Fibroblast of skin of left biceps (primary cell): ENCODE measurements around the gene HDDC3.
"Not testable (repeated sequence)": the region's sequence is repeated elsewhere in the genome, so short reads cannot be mapped to it uniquely, and the experiment has no call there.

Experiments used
- DNase-seq, 2 experiments: peaks; one replicate each; pipeline ENCODE4 v3.0.0-alpha.2; 2013; ENCODE audit warnings: low read depth in 2 of 2

The HDDC3 gene

DNA sequence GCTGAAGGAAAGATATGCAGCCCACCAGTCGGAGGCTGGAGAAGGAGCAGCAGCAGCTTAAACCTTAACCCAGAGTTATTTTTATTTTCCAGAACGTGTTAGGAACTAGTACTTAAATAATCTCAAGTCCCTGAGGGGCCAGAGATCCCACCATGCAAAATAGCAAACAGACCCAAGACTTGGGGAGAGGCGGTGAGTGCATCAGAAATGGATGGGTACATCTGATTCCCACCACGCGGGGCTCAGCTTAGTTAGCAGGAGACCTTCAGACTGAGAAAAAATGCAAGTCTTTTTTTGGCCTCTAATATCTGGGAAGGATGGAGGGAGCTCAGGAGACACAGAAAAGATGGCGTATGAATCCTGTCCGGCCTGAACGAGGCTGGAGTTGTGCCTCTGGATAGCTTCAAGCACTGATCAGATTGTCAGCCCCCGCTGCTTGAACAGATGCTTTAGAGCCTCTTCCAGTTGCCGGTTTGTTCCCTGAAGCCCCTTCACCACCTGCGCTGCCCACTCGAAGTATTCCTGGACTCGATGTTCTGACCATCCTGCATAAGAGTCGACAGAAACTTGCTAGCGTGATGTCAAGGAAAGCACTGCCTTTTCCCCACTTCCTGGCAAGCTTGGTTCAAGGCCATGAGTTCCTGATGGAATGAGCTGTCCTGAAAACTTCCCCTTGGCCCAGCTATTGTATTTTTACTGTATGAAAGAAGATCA, 1.3 kb downstream of the HDDC3 start:
- no peak for DNase-seq

DNA sequence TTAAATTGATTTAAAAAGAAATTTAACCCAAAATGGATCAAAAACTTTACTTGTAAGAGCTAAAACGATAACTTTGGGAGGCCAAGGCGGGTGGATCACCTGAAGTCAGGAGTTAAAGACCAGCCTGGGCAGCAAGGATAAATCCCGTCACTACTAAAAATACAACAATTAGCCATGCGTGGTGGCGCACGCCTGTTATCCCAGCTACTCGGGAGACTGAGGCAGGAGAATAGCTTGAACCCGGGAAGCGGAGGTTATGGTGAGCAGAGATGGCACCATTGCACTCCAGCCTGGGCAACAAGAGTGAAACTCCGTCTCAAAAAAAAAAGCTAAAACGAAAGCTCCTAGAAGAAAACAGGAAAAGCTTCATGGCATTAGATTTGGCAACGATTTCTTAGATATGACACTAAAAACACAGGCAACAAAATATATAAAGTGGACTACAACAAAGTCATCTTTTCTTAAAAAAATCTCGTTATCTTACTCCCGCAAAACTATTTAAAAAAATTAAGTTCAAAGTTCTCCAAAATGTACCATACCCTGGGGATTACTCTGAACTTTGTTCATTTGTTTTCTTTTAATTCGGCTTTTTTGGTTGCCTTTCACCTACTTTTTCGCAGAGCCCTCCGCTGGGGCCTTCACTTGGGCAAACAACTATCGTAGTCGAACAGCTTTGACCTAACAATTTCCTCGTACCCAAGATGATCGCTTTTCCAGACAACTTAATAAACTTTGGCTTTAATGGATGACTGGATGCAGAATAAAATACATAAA, 2.9 kb downstream of the HDDC3 start:
- no peak for DNase-seq

DNA sequence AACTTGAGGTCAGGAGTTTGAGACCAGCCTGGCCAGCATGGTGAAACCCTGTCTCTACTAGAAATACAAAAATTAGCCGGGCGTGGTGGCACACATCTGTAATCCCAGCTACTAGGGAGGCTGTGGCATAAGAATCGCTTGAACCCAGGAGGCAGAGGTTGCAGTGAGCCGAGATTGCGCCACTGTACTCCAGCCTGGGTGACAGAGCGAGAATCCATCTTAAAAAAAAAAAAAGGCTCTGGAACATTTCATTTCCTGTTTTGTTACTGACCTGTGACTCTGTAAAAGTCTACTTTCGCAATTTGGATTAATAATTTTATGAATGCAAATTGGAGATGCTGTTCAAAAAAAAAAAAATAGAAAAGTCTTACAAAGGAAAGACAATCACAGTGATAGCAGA, 4.2 kb downstream of the HDDC3 start:
- DNase-seq = not testable (repeated sequence)

DNA sequence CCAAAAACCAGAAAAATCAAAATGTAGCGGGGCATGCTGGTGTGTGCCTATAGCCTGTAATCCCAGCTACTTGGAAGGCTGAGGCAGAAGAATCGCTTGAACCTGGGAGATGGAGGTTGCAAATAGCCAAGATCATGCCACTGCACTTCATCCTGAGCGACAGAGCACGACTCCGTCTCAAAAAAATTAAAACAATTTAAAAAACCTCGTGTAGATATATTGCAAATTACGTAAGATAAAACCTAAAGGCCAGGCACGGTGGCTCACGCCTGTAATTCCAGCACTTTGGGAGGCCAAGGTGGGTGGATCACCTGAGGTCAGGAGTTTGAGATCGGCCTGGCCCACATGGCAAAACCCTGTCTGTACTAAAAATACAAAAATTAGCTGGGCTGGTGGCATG, 5.6 kb downstream of the HDDC3 start:
- not testable (repeated sequence) for DNase-seq

DNA sequence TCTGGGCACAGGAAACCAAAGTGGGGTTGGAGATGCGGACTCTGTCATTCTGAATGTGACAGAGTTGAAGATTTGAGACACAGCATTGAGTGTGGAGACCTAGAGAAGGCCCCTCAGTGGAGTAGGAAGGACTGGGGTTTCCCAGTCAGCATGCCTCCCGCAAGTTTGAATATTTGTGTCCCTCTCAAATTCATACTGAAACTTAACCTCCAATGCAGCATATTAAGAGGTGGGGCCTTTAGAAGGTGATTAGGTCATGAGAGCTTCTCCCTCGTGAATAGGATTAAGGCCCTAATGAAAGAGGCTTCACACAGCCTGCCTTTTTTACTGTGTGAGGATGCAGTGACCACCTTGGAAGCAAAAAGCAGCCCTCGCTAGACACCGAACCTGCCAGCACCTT, 8.0 kb downstream of the HDDC3 start:
- no peak for DNase-seq

DNA sequence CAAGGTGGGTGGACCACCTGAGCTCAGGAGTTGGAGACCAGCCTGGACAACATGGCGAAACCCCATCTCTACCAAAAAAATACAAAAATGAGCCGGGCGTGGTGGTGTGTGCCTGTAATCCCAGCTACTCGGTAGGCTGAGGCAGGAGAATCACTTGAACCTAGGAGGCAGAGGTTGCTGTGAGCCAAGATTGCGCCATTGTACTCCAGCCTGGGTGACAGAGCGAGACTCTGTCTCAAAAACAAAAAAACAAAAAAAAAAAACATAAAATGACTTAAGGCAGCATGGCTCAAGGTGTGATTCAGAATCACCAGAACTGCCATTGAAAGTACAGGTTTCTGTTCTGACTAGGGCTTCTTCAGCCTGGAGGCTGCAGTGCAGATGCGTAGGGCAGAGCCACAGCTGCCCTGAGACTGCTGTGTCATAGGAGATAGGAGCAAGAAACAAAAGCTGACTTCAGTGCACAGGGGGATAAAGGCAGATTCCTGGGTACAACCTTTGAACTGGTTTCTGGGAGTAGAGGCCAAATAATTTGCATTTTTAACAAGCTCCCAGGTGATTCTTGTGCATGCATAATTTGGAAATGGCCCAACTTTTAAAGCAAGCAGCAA, 9.5 kb downstream of the HDDC3 start:
- not testable (repeated sequence) for DNase-seq

DNA sequence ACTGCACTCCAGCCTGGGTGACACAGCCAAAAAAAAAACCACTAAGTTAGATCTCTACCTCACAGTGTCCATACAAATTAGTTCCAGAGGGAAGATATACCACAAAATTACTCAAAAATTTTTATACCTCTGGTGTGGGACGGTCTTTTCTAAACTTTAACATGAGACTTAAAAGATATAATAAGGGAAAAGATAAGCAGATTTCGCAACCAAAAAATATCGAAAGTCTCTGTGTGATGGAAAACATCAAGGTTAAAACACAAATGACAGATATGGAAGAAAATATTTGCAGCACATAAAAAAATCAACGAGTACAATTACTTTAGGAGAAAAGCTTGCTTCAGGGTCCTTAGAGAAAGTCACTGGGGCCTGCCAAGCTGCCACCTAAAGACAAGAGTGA, 10.5 kb downstream of the HDDC3 start:
- DNase-seq = no peak

DNA sequence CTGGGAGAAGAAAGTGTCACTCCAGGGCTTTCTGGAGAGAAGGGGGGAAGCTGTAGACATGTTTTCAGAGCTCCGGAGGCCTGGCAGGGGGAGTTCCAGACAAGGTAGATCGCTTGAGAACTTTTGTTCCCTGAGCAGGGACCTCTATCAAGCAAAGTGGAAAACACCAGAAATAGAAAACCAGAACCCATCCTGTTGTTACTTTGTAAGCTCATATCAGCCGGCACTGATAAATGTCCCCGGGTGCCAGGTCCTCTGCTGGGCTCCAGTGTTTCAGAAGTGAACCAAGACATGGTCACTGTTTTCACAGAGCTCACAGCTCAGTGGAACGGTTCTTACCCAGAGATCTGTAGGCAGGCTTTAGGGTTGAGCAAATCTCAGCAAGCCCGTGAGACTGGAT, 13.5 kb downstream of the HDDC3 start:
- no peak for DNase-seq

DNA sequence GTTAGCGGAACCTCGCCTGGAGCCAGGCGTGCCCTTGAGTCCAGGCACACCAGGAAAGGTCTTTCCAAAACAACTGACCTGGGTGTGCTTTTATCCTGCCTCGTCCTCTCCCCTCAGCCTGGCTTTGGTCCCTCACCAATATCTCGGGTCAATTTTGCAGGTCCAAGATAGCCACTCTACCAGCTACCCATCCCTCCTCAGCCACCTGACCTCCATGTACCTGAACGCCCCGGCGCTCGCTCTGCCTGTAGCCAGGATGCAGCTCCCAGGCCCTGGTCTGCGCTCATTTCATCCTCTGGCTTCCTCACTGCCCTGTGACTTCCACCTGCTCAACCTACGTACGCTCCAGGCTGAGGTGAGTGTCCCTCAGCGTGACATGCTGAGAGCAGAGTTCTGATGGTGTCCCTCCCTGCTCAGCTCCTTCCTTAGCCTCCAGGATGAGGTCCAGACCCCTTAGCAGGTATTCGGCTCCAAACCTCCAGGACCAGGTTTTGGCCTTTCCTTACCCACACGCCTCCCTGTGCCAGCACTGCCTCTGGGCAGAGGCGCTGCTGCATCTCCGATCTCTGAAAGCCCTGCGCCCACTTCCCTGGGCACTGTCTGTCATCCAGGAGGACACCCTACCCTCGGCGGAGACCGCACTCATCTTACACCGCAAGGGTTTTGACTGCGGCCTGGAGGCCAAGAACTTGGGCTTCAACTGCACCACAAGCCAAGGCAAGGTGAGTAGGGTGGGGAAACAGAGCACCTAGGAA, 14.1 kb downstream of the HDDC3 start:
- no peak for DNase-seq

DNA sequence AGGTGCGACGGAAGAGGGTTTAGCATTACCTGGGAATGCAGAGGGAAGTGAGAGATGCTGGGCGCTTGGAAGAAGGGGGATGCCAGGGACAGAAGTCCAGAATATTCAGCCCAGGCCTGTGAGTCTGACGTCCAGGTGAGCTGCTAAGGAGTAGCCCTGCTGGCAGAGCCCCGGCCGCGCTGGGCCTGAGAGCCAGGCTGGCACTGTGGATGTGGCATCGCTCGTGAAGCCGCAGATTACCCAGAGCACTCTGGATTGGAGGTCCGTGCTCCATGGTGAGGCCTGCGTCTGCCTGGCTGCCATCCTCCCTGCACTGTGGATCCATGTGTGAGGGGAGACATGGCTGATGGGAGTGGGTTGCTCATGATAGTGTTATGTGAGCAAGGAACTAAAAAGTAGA, 14.8 kb downstream of the HDDC3 start:
- DNase-seq = no peak

DNA sequence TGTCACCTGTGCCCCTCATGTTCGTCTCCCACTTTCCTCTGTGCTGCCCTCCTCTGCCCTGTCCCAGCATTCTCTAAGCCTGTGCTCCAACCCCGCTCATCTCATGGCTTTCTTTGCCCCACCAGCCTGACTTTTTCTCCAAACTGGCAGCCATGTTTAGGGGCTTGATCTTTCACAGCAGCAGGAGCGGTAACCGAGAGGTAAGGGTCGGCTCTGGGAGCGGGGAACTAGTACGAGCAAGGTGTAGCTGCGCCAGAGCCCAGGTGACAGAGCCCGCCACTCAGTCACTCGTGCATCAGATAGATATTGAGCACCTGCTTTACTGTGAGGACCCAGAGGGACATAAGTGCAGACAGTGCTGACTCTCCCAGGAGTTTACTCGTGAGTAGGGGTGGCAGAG, 15.9 kb downstream of the HDDC3 start:
- no peak for DNase-seq

DNA sequence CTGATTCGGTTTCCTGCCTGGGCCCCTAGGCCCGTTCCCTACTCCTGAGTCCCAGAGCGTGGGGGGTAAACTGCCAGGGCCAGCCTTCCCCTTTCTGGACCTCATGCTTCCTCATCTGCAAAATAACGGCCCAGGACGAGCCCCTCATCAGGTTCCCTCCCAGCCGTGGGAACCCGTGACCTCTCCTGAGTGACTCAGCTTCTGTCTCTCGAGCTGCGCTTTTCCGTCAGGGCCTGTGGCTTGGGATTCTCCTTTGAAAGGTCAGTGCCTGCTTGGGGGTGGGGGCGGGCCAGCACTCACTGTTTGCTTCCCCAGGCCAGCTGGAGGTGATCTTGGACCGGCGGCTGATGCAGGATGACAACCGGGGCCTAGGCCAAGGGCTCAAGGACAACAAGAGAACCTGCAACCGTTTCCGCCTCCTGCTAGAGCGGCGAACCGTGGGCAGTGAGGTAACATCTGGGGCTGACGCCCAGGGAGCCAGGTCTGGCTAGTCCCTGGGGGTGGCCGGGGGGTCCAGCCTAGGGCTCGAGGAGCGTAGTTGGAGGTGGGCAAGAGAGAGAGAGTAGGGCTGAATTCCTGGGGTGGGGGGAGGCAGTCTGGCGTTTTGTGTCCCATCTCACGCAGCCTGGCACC, 16.4 kb downstream of the HDDC3 start:
- no peak for DNase-seq

DNA sequence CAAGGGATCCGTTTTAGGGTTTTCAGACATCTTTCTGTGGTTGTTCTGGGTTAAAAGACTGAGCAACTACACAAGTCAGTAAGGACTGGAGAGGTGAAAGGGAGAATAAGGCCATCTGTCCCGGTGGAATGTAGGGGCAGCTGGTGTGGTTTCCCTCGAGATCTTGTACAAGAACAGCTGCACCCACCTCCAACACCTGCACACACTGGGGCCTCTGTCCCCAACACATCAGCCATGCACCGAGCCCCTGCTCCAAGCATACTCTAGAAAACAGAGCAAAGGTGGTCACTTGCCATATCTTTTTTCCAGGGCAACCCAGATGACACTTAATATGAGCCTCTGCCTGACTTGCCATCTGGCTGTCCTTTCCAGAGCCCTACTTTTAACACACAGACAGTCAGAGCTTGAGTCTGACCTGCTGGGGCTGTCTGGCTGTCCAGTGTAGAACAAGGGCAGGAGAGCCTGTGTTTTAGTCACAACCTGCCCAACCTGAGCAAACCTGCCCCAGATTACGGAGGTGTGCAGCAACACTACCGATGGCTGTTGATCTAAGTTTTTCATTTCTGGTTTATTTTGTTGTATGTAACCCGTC, 17.0 kb downstream of the HDDC3 start:
- no peak for DNase-seq

DNA sequence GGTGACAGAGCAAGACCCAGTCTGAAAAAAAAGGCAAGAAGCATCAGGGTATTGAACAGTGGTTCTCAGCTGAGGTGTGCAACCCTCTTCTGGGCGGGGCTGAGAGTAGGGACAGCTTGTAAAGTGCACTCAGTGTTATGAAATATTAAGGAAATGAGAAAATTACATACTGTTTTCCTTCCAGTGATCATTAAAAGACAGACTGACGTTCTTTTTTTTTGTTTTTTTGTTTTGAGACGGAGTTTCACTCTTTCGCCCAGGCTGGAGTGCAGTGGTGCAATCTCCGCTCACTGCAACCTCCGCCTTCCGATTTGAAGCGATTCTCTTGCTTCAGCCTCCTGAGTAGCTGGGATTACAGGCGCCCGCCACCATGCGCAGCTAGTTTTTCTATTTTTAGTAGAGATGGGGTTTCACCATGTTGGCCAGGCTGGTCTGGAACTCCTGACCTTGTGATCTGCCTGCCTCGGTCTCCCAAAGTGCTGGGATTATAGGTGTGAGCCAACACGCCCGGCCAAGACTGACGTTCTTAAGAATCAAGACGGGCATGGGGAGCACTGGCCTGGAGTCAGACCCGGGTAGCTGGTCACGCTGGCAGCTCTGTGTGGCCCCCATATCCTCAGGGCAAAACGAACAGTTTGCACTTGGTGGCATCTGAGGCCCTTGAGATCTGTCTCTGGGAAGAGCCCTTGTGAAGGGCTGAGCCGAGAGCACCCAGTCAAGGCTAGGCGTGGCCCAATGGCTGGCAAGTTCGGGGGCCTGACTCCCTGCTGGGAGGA, 17.9 kb downstream of the HDDC3 start:
- DNase-seq = no peak

DNA sequence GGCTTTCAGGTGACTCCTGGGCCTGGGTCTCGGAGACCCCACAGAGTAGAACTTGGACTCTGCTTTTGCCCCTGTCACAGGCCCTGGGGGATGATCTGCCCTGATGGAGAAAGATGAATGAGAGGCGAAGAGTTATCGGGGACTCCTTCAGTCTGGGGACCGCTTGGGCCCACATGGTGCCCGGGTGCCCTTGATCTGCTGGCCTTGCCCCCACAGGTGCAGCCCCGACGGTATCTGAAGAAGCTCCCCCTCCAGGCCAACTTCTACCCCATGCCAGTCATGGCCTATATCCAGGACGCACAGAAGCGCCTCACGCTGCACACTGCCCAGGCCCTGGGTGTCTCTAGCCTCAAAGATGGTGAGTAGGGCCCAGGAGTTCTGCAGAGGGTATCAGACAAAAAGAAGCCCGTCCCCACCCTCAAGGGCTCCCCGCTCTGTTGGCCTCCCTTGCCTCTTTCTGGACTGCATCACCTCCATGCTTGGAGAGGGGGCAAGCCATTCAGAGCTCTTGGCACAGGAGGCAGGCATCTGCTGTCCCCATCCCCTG, 18.9 kb downstream of the HDDC3 start:
- DNase-seq = no peak

DNA sequence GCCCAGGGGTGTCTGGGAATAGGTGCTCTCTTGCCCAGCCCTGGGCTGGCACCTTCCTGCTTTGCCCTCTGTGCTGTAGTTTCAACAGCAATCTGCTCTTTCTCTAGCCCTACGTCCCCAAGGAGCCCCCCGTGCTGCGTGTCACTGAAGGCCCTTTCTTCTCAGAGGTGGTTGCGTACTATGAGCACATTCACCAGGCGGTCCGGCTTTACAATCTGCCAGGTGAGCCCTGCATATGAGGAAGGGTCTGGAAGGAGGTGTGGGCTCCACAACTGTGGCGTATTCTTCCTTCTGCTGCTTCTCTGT, 19.6 kb downstream of the HDDC3 start:
- DNase-seq = no peak

DNA sequence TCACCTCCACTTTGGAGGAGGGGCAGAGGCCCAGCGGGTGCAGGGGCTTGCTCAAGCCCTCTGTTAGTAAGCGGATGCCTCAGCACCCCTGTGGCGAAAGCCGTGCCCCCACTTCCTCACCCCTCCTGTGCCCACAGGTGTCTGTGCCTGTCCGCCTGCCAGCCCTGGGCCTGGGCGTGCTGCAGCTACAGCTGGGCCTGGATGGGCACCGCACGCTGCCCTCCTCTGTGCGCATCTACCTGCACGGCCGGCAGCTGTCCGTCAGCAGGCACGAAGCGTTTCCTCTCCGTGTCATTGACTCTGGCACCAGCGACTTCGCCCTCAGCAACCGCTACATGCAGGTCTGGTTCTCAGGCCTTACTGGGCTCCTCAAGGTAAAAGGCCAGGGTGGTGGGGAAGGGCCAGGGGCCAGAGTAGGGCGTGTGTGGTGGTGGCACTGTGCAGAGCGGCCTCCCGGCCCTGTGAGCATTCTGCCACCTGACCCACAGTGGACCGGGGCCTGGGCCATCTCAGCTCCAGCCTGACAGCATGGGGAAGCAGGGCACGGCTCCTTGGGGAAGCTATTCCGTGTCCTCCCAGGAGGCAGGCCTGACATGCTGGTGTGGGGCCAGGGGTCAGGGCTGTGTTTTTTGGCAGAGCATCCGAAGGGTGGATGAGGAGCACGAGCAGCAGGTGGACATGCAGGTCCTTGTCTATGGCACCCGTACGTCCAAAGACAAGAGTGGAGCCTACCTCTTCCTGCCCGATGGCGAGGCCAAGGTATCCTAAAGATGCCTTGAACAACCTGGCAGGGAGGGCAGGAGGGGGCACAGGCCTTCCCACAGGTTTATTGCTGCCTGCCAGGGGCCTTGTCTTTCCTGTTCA, 20.2 kb downstream of the HDDC3 start:
- DNase-seq = no peak

DNA sequence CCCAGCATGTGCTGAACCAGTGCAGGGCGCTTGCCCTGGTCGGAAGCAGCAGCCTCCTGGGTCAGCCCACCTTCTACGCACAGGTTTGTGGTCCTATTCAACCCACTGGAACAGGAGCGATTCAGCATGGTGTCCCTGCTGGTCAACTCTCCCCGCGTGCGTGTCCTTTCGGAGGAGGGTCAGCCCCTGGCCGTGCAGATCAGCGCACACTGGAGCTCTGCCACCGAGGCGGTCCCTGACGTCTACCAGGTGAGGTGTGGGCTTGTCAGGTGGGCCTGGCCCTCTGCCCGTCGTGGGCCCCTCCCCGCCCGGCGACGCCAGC, 21.1 kb downstream of the HDDC3 start:
- no peak for DNase-seq

DNA sequence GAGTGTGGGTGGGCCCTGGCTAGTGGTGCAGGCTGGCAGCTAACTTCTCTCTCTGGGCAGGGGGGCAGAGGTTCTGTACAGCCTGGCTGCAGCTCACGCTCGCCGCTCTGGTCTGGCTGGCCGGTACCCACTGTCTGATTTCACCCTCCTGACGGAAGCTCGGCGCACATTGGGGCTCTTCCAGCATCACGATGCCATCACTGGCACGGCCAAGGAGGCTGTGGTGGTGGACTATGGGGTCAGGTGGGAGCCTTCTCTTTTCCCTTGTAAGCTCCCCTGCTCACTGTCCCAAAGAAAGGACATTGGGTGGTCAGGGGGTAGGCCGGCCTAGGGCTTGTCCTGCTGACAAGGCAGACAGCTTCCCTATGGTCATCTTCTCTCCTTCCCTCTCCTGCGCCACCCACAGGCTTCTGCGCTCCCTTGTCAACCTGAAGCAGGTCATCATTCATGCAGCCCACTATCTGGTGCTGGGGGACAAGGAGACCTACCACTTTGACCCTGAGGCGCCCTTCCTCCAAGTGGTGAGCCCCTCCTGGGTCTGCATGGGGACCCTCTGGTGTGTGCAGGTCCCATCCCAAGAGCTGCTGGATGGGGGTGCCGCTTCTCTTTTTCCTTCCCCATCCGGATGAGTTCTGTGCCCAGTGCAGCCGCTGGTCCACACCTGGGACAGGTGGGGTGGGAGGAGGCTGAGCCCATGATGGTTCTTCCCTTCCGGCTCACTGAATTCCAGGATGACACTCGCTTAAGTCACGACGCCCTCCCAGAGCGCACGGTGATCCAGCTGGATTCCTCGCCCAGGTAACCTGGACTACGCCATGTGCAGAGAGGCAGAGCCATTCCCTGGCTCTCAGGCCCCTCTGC, 21.7 kb downstream of the HDDC3 start:
- DNase-seq = no peak
